ENCODE results near the gene USP3. TPM values are rescaled to one million over a fixed set of nuclear protein-coding genes. Genes with fewer than 3 reads are reported as not detected.

Gene USP3
- total and polyA plus RNA-seq, 2 of the 4 experiments (the other 2 are of a cell fraction), result 17.3 to 52.3 TPM

GRCh38 chr15:63553388-63553791 is 49.0 kb downstream of the USP3 start:
- in situ Hi-C loops (cut with MboI; ENCODE audit: low sequenced_read_pairs), result loop anchor here (5.0 kb wide), 1 partner anchor 41 kb away; no protein-coding TSS in a partner anchor
- WGBS, 2 experiments (ENCODE audit: extremely low coverage in 2 of 2, insufficient read length in 1 of 2), result 0% methylated on average over 2 of the region's 3 CpGs; no CpG with 5 or more reads in 1 of the 2 experiments
- TF ChIP-seq MAZ (IDR thresholded peaks at IDR 0.05; ENCODE audit: borderline replicate concordance, low read depth, low read length) (0 out of 2 replicates have a peak, but pooled peaks have one; percentile 9), CHD1 (IDR thresholded peaks at IDR 0.05; ENCODE audit: low read depth, low read length) (no peak), MAFK (IDR thresholded peaks at IDR 0.05; ENCODE audit: low read depth, low read length) (no peak), CEBPB (IDR thresholded peaks at IDR 0.05; ENCODE audit: low read depth, low read length) (peak; percentile 53; the same call in 1 of the 2 replicates), RAD21 (IDR thresholded peaks at IDR 0.05; ENCODE audit: low read length) (peak; percentile 5; the same call in 1 of the 2 replicates), RFX5 (IDR thresholded peaks at IDR 0.05; ENCODE audit: low read depth, low read length) (no peak), MXI1 (IDR thresholded peaks at IDR 0.05; ENCODE audit: borderline replicate concordance, low read depth, low read length) (peak; percentile 27; the same call in 1 of the 2 replicates), ELK1 (IDR thresholded peaks at IDR 0.05; ENCODE audit: borderline replicate concordance, low read depth, low read length) (no peak), POLR2A (IDR thresholded peaks at IDR 0.05; ENCODE audit: low read depth, low read length) (no peak), FOS (IDR thresholded peaks at IDR 0.05; ENCODE audit: low read depth, low read length) (no peak), RCOR1 (IDR thresholded peaks at IDR 0.05; ENCODE audit: insufficient replicate concordance, low read length) (no peak), BHLHE40 (IDR thresholded peaks at IDR 0.05; ENCODE audit: low read depth, low read length) (no peak; the same call in 1 of the 2 replicates), SMC3 (IDR thresholded peaks at IDR 0.05; ENCODE audit: low read depth, low read length) (no peak), NFE2L2 (IDR thresholded peaks at IDR 0.05; ENCODE audit: low read depth, low read length) (no peak), USF2 (IDR thresholded peaks at IDR 0.05; ENCODE audit: low read depth, low read length) (peak; percentile 90)

More at GRCh38 chr15:63553388-63553791, 49.0 kb downstream of the USP3 start:
- Histone ChIP-seq H3K79me1 (ENCODE audit: low read depth in 1 of 2, low read length in 2 of 2) (peaks cover 10 to 25% of the 10 kb centered on the region in 2 experiments; a peak in 3 of 4 replicates), H4K91ac (ENCODE audit: insufficient read depth, low read depth, low read length) (peak overlapping the region; percentile 61), H3K36me3 (ENCODE audit: control insufficient read depth, insufficient read depth, low read length) (peaks cover 7% of the 10 kb centered on the region), H3K56ac (ENCODE audit: extremely low read depth, insufficient read depth, low read length) (peak overlapping the region; percentile 41; the same call in 1 of the 2 replicates), H3K23ac (ENCODE audit: low read depth, low read length) (peak overlapping the region; percentile 78; the same call in 1 of the 2 replicates), H2BK120ac (ENCODE audit: low read depth, low read length) (peak overlapping the region; percentile 81; the same call in 1 of the 2 replicates), H3K4me1 (ENCODE audit: control insufficient read depth, insufficient read depth, low read length) (no peaks in the 10 kb centered on the region), H3K4ac (ENCODE audit: low read depth, low read length) (peak overlapping the region; percentile 65; the same call in 1 of the 2 replicates), H2AFZ (replicated peaks; ENCODE audit: low read length, poor library complexity) (no peak overlapping the region), H3K9me1 (ENCODE audit: insufficient read depth, low read length) (peaks cover 7% of the 10 kb centered on the region), H4K8ac (ENCODE audit: low read depth in 2 of 2, low read length in 2 of 2) (peak overlapping the region in 1 of 2 experiments; percentile 44; a peak in 2 of 4 replicates), H3K9me3 (ENCODE audit: control insufficient read depth, insufficient read depth, low read length) (no peaks in the 10 kb centered on the region), H2BK5ac (ENCODE audit: low read depth, low read length, poor library complexity, severe bottlenecking) (peak overlapping the region; percentile 98), H2AK5ac (ENCODE audit: low read depth, low read length) (no peak overlapping the region), H3K4me2 (ENCODE audit: low read depth, low read length) (peak overlapping the region; percentile 86), H2BK15ac (ENCODE audit: low read depth, low read length) (no peak overlapping the region), H3K27ac (ENCODE audit: insufficient read depth, low read length) (peak overlapping the region; percentile 65; the same call in 1 of the 2 replicates), H2BK20ac (ENCODE audit: low read depth, low read length) (peak overlapping the region; percentile 59; the same call in 1 of the 2 replicates), H3K9ac (ENCODE audit: low read depth, low read length) (peak overlapping the region; percentile 51; the same call in 1 of the 2 replicates), H3K4me3 (ENCODE audit: insufficient read depth, low read depth, low read length) (peak overlapping the region; percentile 18; the same call in 1 of the 2 replicates), H3K27me3 (ENCODE audit: control insufficient read depth, insufficient read depth, low read length) (no peaks in the 10 kb centered on the region), H3K18ac (ENCODE audit: low read depth, low read length) (peak overlapping the region; percentile 76), H4K5ac (ENCODE audit: low read depth, low read length) (peak overlapping the region; percentile 50; the same call in 1 of the 2 replicates), H2AK9ac (replicated peaks; ENCODE audit: low read depth, low read length, poor library complexity) (no peak overlapping the region), H3K14ac (replicated peaks; ENCODE audit: low read depth, low read length) (peak overlapping the region; percentile 69; the same call in 1 of the 2 replicates), H4K20me1 (ENCODE audit: insufficient read depth, low read length) (peaks cover 3% of the 10 kb centered on the region; the same call in 1 of the 2 replicates)
- dilution Hi-C loops (cut with HindIII; ENCODE audit: low sequenced_read_pairs, unreplicated experiment) (no loop called here), intact Hi-C loops (cut with micrococcal nuclease) (loop anchor here (1.0 to 2.0 kb wide), 2 partner anchors 44 to 49 kb away; partner anchors contain the start of genes FBXL22 and USP3)
- peak; percentile 86 for ATAC-seq (ENCODE audit: low read depth)
- BruUV-seq (replicated peaks), result no TSS peak
- peak; percentile 97 for DNase-seq
- POLR2A ChIA-PET (ENCODE audit: unreplicated experiment), result interaction anchor here (0.6 kb wide), 1 partner anchor 17 kb away, joined by 3 read pairs; no protein-coding TSS in a partner anchor
- CTCF ChIA-PET, result interaction anchor here (0.6 to 1.0 kb wide), 4 partner anchors 12 to 86 kb away, joined by 3 to 4 read pairs (median 4); partner anchors contain the start of gene USP3
